Measurements from ENCODE around the gene SLC34A3.
"Not testable (repeated sequence)": the region's sequence is repeated elsewhere in the genome, so short reads cannot be mapped to it uniquely, and the experiment has no call there.

SLC34A3 gene

DNA sequence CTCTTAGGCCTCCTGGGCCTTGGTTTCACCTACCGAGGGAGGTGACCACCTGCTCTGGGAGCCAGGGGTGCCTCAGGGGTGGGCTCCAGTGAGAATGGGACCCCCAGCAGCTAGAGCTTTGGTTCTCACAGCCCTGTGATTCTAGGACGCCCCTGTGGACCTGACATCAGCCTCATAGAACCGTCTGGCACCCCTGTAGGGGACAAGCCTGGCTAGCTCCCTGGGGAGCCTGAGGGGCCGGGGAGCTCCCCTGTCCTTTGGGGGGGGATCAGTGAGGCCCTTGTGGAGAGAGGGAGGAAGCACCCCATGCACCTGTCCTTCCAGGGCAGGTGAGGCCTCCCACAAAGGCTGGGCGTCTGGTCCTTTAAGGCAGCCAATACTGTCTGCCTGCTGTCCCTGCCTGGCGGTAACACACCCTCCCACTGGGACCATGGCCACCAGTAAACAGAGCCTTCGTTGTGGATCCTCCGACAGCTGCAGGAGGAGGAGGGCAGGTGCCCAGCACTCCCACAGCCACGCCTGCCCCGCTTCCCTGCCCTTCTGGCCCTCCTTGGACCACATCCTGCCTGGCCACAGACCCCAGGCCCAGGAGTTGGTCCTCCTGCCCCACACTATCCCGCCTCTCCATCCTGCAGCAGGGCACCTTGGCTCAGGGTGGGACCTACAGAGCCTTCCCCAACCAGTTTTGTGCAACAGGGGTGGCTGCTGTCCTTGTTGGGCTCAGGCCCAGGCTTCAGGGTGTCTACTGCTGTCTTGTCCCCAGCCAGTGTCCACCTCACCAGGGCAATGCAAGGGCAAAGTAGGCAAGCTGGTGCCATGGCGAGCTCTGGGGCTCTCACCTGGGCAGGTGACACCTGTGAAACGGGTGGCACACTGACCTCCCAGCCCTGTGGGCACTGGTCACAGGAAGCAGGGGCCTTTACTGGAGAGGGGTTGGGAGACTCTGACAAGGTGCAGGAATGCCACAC lies 7.3 kb downstream of the SLC34A3 start:
- intact Hi-C loops (cut with DNase I), result loop anchor here (5.0 kb wide), 1 partner anchor 51 kb away; the partner anchor contains the start of genes ANAPC2 and SSNA1
- DNase-seq, result peak in 9 of 10 donors; percentile 59 to 96 (median 75)

DNA sequence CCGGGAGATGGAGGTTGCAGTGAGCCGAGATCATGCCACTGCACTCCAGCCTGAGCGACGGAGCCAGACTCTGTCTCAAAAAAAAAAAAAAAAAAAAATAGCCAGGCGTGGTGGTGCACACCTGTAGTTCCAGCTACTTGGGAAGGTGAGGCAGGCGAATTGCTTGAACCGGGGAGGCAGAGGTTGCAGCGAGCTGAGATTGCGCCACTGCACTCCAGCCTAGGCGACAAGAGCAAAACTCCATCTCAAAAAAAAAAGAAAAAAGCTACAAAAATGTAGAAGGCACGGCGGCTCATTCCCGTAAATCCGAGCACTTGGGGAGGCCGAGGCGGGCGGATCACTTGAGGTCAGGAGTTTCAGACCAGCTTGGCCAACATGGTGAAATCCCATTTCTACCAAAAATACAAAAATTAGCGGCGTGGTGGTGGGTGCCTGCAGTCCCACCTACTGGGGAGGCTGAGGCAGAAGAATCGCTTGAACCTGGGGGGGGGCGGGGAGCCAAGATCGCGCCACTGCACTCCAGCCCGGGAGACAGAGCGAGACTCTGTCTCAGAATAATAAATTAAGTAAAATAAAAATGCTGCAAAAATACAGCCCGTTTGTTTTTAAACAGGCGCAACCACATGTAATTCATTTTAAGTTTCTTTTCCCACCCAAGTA lies 9.0 kb downstream of the SLC34A3 start:
- intact Hi-C loops (cut with DNase I), result loop anchor here (5.0 kb wide), 1 partner anchor 52 kb away; the partner anchor contains the start of genes ANAPC2 and SSNA1
- peak in 1 of 10 donors; percentile 83 for DNase-seq

GRCh38 chr9:137240318-137240840 lies 9.7 kb downstream of the SLC34A3 start:
- intact Hi-C loops (cut with DNase I), result no loop called here
- peak; percentile 56 to 96 (median 72) for DNase-seq

GRCh38 chr9:137240841-137241489 lies 10.3 kb downstream of the SLC34A3 start, which contains the start of gene TUBB4B:
Gene TUBB4B, plus strand, starts transcription at chr9:137241287. Its CDS starts 74 bp downstream, at chr9:137241361.
- peak; percentile 98 to 100 (median 99) for DNase-seq
- intact Hi-C loops (cut with DNase I), result loop anchor here (1.0 kb wide), 1 partner anchor 14 kb away; the partner anchor contains the start of gene NELFB

GRCh38 chr9:137241490-137242268 lies 11.0 kb downstream of the SLC34A3 start:
- intact Hi-C loops (cut with DNase I), result loop anchor here (1.0 kb wide), 1 partner anchor 14 kb away; the partner anchor contains the start of gene NELFB
- peak in 3 of 10 donors; percentile 79 to 91 (median 87) for DNase-seq

GRCh38 chr9:137242269-137243203 lies 11.8 kb downstream of the SLC34A3 start:
- intact Hi-C loops (cut with DNase I), result no loop called here

DNA sequence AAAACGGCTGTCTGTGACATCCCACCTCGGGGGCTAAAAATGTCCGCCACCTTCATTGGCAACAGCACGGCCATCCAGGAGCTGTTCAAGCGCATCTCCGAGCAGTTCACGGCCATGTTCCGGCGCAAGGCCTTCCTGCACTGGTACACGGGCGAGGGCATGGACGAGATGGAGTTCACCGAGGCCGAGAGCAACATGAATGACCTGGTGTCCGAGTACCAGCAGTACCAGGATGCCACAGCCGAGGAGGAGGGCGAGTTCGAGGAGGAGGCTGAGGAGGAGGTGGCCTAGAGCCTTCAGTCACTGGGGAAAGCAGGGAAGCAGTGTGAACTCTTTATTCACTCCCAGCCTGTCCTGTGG lies 12.5 kb downstream of the SLC34A3 start:
- intact Hi-C loops (cut with DNase I); DNase-seq: not testable (repeated sequence)

More at GRCh38 chr9:137242269-137243203, 11.8 kb downstream of the SLC34A3 start:
- DNase-seq, result no peak

GRCh38 chr9:137243626-137244485 lies 13.2 kb downstream of the SLC34A3 start:
- intact Hi-C loops (cut with DNase I), result no loop called here
- DNase-seq, result no peak

- no peak for DNase-seq
- intact Hi-C loops (cut with DNase I), result no loop called here
These were observed 14.1 kb downstream of the SLC34A3 start for GRCh38 chr9:137244486-137245449.

DNA sequence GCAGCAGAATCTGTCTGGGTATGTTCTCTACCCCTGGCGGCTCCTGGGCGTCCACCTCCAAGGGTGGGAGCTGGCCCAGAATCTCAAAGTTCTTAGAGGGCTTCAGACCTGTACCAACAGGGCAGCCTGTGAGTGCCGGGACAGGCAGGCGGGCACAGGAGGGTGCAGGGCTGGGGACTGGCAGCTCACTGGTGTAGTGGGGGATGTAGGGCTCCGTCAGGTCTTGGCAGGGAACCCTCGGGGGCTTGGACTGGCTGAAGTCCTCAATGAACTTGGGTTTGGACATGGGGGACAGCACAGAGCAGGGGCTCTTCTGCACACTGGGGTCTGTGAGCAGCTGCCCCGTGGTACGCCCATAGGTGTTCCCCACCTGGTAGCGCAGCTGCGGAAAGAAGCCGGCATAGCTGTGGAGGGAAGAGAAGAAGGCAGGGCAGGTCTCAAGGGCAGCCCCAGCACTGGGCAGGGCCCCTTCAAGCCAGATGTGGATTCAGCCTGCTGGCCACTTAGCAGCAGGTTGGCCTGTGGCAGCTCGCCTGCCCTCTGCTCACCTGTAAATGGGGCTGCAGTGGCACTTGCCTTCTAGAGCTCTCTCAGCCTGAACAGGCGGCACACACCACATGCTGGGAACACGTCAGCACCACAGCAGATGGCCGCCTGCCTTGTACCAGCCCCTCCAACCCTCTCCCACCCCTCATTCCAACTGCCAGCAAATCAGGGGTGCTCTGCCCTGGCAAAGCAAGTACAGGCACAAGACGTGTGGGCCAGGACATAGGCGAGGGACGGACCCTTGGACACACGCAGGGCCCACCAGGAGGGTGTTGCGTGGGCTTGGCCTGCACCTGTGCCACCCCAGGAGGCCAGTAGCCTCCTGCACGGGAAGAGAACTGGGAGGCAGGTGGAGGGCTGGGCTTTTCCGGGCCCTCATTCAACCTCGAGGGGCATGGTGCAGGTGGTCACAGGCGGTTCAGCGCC lies 15.0 kb downstream of the SLC34A3 start:
- no peak for DNase-seq
- intact Hi-C loops (cut with DNase I), result no loop called here

DNA sequence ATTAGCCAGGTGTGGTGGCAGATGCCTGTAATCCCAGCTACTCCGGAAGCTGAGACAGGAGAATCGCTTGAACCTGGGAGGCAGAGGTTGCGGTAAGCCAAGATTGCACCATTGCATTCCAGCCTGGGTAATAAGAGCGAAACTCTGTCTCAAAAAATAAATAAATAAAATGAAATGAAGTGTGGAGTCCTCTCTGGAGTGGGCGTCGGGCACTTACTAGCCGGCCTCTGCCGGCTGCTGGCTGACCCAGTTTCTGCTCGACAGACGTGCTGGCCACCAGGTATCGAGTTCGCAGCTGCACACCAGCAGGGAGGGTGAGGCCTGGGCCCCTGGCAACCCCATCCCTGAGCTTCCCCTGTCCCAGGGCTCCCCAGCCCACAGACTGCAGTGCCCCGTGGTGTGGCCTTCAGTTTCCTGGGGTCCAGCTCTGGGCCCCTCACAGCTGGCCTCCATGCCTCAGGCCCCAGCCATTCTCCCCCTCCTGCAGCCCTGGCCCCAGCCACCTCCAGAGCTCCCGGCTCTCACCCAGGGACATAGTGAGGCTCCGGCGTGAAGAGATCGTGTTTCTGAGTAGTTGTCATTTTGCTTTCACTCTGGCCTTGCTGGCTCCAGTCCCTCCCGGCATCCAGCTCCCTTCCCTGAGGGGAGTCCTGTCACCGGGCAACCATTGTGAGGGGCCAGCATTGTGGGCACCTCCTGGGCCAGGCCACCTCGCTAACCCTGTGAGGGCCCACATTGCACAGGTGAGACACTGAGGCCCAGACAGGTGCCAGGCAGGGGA lies 16.6 kb downstream of the SLC34A3 start:
- intact Hi-C loops (cut with DNase I), result no loop called here
- peak in 1 of 10 donors; percentile 88 for DNase-seq

DNA sequence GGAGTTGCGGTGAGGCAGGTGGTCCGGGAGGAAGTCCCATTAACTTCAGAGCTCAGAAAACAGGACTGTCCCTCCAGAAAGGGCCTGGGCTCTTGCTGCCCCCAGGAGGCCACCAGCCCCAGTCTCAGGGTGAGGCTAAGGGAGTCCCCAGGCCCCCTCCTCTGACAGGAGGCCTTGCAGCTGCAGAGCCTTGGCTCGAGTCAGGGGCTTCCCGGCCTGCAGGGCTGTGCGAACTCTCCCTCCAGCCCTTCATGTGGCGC lies 17.1 kb downstream of the SLC34A3 start:
- intact Hi-C loops (cut with DNase I), result no loop called here
- no peak for DNase-seq

DNA sequence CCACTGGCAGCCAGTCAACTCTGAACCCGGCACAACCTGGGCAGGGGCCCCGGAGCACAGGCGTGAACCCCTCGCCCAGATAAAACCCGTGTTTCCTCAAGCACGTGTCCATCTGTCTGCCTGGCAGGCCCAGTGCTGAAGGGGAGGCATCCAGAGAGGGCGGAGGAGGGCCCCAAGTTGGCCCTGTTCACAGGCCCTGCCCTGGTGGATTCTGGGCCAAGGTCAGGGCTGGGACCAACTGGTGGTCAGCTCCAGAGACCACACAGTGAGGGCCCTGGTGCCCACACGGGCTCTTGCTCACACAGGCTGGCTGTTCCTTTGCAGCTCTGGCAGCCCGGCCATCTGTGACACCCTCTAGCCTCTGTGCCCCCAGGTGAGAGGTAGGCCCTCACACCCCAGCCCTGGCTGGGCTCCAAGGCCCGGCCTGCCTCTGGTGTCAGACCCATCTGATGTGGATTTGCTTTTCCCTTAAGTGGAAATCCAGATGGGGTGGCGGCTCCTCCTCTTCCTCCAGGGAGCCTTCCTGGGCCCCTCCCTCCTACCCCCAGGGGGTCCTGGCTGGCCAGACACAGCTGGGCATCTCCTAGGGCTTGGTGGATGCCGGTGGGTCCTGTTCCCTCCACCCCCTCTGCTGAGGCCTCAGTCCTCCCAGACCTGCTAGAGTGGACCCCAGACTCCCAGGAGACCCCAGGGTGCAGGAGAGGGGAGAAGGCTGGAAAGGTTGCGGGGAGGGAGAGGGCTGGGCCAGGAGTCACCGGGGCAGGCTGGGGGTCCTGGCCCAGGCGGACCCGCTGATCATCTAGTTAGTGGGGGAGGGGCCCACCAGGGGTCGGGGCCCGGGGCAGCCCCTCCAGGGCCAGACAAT lies 19.9 kb downstream of the SLC34A3 start:
- DNase-seq, result no peak
- intact Hi-C loops (cut with DNase I), result no loop called here

DNA sequence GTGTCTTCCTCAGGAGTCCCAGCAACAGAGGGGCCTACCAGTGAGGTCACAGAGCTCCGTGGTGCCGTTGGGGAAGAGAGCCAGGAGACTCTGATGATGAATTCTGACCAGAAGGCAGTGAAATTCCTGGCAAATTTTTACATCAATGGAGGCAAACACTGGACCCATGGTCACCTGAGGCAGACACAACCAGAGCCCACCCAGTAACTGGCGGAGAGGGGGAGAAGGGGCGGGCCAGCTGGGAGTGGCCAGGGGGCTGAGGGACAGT lies 20.4 kb downstream of the SLC34A3 start, which contains the start of gene STPG3:
TSS of gene STPG3 (plus strand) at position 93 of the 268 bp plus-strand sequence. CDS start at position 94, 1 bp downstream.
- intact Hi-C loops (cut with DNase I), result no loop called here
- DNase-seq, result no peak
